ENCODE results near the gene MSH5.

GRCh38 chr6:31806470-31807272 lies 66.9 kb downstream of the MSH5 start, which contains the start of gene LSM2:
- TF ChIP-seq, protein P1, sequence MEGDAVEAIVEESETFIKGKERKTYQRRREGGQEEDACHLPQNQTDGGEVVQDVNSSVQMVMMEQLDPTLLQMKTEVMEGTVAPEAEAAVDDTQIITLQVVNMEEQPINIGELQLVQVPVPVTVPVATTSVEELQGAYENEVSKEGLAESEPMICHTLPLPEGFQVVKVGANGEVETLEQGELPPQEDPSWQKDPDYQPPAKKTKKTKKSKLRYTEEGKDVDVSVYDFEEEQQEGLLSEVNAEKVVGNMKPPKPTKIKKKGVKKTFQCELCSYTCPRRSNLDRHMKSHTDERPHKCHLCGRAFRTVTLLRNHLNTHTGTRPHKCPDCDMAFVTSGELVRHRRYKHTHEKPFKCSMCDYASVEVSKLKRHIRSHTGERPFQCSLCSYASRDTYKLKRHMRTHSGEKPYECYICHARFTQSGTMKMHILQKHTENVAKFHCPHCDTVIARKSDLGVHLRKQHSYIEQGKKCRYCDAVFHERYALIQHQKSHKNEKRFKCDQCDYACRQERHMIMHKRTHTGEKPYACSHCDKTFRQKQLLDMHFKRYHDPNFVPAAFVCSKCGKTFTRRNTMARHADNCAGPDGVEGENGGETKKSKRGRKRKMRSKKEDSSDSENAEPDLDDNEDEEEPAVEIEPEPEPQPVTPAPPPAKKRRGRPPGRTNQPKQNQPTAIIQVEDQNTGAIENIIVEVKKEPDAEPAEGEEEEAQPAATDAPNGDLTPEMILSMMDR (optimal IDR thresholded peaks at IDR 0.05 in 1 of 3, IDR thresholded peaks at IDR 0.05 in 1 of 3, conservative IDR thresholded peaks at IDR 0.05 in 1 of 3; ENCODE audit: extremely low read depth in 1 of 3, insufficient read depth in 2 of 3, low read length in 3 of 3), result peak in 1 of 3 experiments; percentile 43
- no peak for TF ChIP-seq EZH2 (IDR thresholded peaks at IDR 0.05; ENCODE audit: low read length)

Data from keratinocyte (primary cell).